Omental fat pad (tissue), 4 donors: ENCODE results near the gene TPD52L1. TPM values are rescaled to one million over a fixed set of nuclear protein-coding genes. Genes with fewer than 3 reads are reported as not detected.
A peak's percentile ranks its signal among the peaks of the same experiment; 100 is the strongest.

Experiments
- ATAC-seq: fragments of 150-250 bp; one replicate; pipeline ENCODE4 v1.9.1; 2016; ENCODE audit warnings: mild to moderate bottlenecking, moderate library complexity; ENCODE audit not compliant: low FRiP score
- DNase-seq: peaks from one replicate; pipeline ENCODE4 v3.0.0-alpha.2; 2019; ENCODE audit warnings: low spot score
- total RNA-seq, 4 donors: library from RNA; depleted of rRNA; stranded (reverse); fragments of >200 nt; gene quantifications; one replicate each; pipeline ENCODE4 v1.1.0, GENCODE V29; 2016
- TF ChIP-seq, protein P1 (sequence below), 3 donors: fragments of 450-650 bp; IDR thresholded peaks; one replicate each; pipeline ENCODE4 v1.5.1; 2016 to 2017; ENCODE audit warnings: antibody characterized with exemption in 3 of 3, mild to moderate bottlenecking in 3 of 3, moderate library complexity in 2 of 3

TPD52L1 gene
- total RNA-seq, 4 donors from 2014 or later, result 59.1 to 150 (median 68.4) TPM

- DNase-seq (no peak), ATAC-seq (peak; percentile 54)
- TF ChIP-seq, protein P1, sequence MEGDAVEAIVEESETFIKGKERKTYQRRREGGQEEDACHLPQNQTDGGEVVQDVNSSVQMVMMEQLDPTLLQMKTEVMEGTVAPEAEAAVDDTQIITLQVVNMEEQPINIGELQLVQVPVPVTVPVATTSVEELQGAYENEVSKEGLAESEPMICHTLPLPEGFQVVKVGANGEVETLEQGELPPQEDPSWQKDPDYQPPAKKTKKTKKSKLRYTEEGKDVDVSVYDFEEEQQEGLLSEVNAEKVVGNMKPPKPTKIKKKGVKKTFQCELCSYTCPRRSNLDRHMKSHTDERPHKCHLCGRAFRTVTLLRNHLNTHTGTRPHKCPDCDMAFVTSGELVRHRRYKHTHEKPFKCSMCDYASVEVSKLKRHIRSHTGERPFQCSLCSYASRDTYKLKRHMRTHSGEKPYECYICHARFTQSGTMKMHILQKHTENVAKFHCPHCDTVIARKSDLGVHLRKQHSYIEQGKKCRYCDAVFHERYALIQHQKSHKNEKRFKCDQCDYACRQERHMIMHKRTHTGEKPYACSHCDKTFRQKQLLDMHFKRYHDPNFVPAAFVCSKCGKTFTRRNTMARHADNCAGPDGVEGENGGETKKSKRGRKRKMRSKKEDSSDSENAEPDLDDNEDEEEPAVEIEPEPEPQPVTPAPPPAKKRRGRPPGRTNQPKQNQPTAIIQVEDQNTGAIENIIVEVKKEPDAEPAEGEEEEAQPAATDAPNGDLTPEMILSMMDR (IDR thresholded peaks at IDR 0.05), result no peak
Observed at GRCh38 chr6:125230674-125231073, 77.1 kb downstream of the TPD52L1 start.

- TF ChIP-seq, protein P1 (IDR thresholded peaks at IDR 0.05), result no peak
- ATAC-seq, result peak; percentile 26
- no peak for DNase-seq
Observed at GRCh38 chr6:125231133-125231532, 77.6 kb downstream of the TPD52L1 start.

DNA sequence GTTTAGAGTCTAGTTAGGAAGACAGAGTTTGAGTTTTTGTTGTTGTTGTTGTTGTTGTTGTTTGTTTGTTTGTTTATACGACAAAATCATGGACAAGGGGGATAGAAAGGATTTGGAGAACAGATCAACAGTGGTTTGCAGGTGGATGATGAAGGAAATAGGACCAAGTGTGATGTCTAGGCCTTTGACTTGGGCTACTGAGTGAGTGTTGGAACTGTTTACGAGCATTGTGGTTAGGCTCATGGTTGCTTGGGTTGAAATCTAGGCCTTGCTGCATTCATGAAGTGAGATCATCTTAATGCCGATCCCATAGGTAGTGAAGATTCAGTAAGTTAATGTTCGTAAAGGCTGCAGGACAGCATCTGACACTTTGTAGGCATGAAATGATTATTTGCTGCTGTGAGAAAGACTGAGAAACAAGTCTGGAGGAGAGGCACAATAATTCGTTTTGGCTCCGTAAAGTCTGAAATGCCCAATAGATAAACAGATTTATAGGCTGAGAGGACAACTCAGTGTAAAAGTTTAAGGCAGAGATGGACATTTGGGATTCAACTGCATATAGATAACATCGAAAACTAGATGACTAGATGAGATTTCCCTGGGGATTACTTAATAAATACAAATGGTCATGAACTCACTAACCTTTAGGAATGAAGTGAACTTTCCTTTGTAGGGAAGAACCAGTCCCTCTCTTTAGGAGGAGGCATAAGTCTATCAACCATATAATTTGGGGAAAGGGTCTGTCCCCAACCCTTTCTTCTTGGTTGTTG lies 78.2 kb downstream of the TPD52L1 start:
- ATAC-seq (no peak), DNase-seq (no peak)
- TF ChIP-seq, protein P1 (IDR thresholded peaks at IDR 0.05), result no peak

GRCh38 chr6:125232466-125232865 lies 78.9 kb downstream of the TPD52L1 start:
- TF ChIP-seq, protein P1 (IDR thresholded peaks at IDR 0.05), result no peak
- peak; percentile 75 for ATAC-seq

GRCh38 chr6:125233202-125233601 lies 79.6 kb downstream of the TPD52L1 start:
- no peak for ATAC-seq
- no peak for DNase-seq
- TF ChIP-seq, protein P1 (IDR thresholded peaks at IDR 0.05), result no peak

More at GRCh38 chr6:125232466-125232865, 78.9 kb downstream of the TPD52L1 start:
- DNase-seq, result no peak

GRCh38 chr6:125236536-125237327 lies 83.2 kb downstream of the TPD52L1 start:
- ATAC-seq, result no peak
- DNase-seq, result no peak
- TF ChIP-seq, protein P1 (IDR thresholded peaks at IDR 0.05), result no peak
